H1 (cell line): ENCODE measurements around the gene BTBD1. TPM values are rescaled to one million over a fixed set of nuclear protein-coding genes. Genes with fewer than 3 reads are reported as not detected.

Experiments
- CTCF ChIA-PET: fragments of 300-600 bp; sonication (Branson Sonifier 250); formaldehyde crosslinking; loops from one replicate; lab custom pipeline; 2021; ENCODE audit not compliant: partially characterized antibody; lab: Charles Lee
- POLR2A ChIA-PET: fragments of 300-600 bp; sonication (Branson Sonifier 250); formaldehyde crosslinking; loops from one replicate; lab custom pipeline; 2021; ENCODE audit warnings: inconsistent platforms; ENCODE audit not compliant: partially characterized antibody; lab: Charles Lee
- DNase-seq, 2 experiments: peaks; one replicate each; pipeline versions ENCODE4 v3.0.0 to v3.0.0-alpha.2; 2010 to 2022; ENCODE audit warnings: low spot score in 2 of 2, low read depth in 1 of 2, mixed read lengths in 1 of 2
- FAIRE-seq: peaks from 2 replicates; lab custom pipeline; 2011; peaks lifted over from hg19 to GRCh38; lab: Jason Lieb, UNC
- H2AFZ ChIP-seq: 2 replicates; pipeline ENCODE4 v1.8.1; 2012; ENCODE audit warnings: low read length, inconsistent platforms
- H2AK5ac ChIP-seq: 2 replicates; pipeline ENCODE4 v1.6.1; 2013; ENCODE audit warnings: low read depth, low read length
- H2BK120ac ChIP-seq: replicated peaks from 2 replicates; pipeline ENCODE3; 2013; ENCODE audit warnings: low read depth, low read length, inconsistent platforms
- H2BK12ac ChIP-seq: 2 replicates; pipeline ENCODE4 v1.6.1; 2013; ENCODE audit warnings: low read depth, low read length
- H2BK15ac ChIP-seq: 2 replicates; pipeline ENCODE4 v1.6.1; 2013; ENCODE audit warnings: low read length
- H2BK20ac ChIP-seq: 2 replicates; pipeline ENCODE4 v1.6.1; 2013; ENCODE audit warnings: low read length
- H2BK5ac ChIP-seq: 2 replicates; pipeline ENCODE4 v1.6.1; 2013; ENCODE audit warnings: low read depth, low read length
- H3K14ac ChIP-seq: 2 replicates; pipeline ENCODE4 v1.6.1; 2013; ENCODE audit warnings: inconsistent platforms; ENCODE audit not compliant: insufficient read length
- H3K18ac ChIP-seq: 2 replicates; pipeline ENCODE4 v1.6.1; 2013; ENCODE audit warnings: low read length; ENCODE audit errors: extremely low read depth
- H3K23ac ChIP-seq: 2 replicates; pipeline ENCODE4 v1.6.1; 2013; ENCODE audit warnings: inconsistent platforms; ENCODE audit not compliant: insufficient read length
- H3K23me2 ChIP-seq: 2 replicates; pipeline ENCODE4 v1.6.1; 2013; ENCODE audit warnings: low read depth, low read length
- H3K27ac ChIP-seq: 2 replicates; pipeline ENCODE4 v1.6.1; 2011; ENCODE audit warnings: low read depth, low read length, inconsistent platforms
- H3K27me3 ChIP-seq, 4 experiments: replicated peaks in 1 of 4; 1 replicate in 1 of 4; 2 replicates in 3 of 4; pipeline versions ENCODE4 v1.6.1 to v1.8.1; 2011 to 2013; ENCODE audit warnings: low read length in 3 of 4, mild to moderate bottlenecking in 3 of 4, inconsistent platforms in 2 of 4, mixed read lengths in 2 of 4, moderate library complexity in 1 of 4; ENCODE audit not compliant: control insufficient read depth in 3 of 4, insufficient read depth in 3 of 4; ENCODE audit errors: extremely low read depth in 1 of 4
- H3K36me3 ChIP-seq, 4 experiments: 2 replicates each; pipeline versions ENCODE4 v1.6.1 to v1.8.1; 2011 to 2013; ENCODE audit warnings: mild to moderate bottlenecking in 4 of 4, low read length in 3 of 4, moderate library complexity in 2 of 4, control low read depth in 1 of 4, inconsistent platforms in 1 of 4; ENCODE audit not compliant: insufficient read depth in 4 of 4, control insufficient read depth in 2 of 4
- H3K4ac ChIP-seq: replicated peaks from 2 replicates; pipeline ENCODE3; 2013; ENCODE audit warnings: low read length, low read depth, mixed read lengths, inconsistent platforms; ENCODE audit not compliant: insufficient read length
- H3K4me1 ChIP-seq, 4 experiments: replicated peaks in 1 of 4; 1 replicate in 1 of 4; 2 replicates in 3 of 4; pipeline versions ENCODE4 v1.6.1 to v1.8.1; 2011 to 2013; ENCODE audit warnings: low read length in 3 of 4, inconsistent platforms in 2 of 4, mixed read lengths in 1 of 4; ENCODE audit not compliant: insufficient read depth in 4 of 4, control insufficient read depth in 3 of 4
- H3K4me2 ChIP-seq, 2 experiments: 2 replicates each; pipeline versions ENCODE4 v1.6.1 to v1.8.1; 2011 to 2013; ENCODE audit warnings: low read depth in 2 of 2, low read length in 2 of 2, control low read depth in 1 of 2, inconsistent platforms in 1 of 2, mild to moderate bottlenecking in 1 of 2; ENCODE audit not compliant: insufficient read depth in 1 of 2
- H3K4me3 ChIP-seq, 4 experiments: fragments of 200-600, 300-600 bp in 1 of 4; sonication (generic), shearing (Covaris generic), sonication (Bioruptor Twin) in 1 of 4; 2 replicates each; pipeline versions ENCODE4 v1.5.1 to v1.8.1; 2011 to 2016; ENCODE audit warnings: low read length in 4 of 4, low read depth in 3 of 4, control low read depth in 2 of 4, inconsistent platforms in 2 of 4, mild to moderate bottlenecking in 2 of 4, mixed read lengths in 1 of 4, moderate library complexity in 1 of 4; ENCODE audit not compliant: insufficient read depth in 2 of 4; ENCODE audit errors: extremely low read depth in 1 of 4
- H3K56ac ChIP-seq: replicated peaks from 2 replicates; pipeline ENCODE3; 2013; ENCODE audit warnings: low read depth, mild to moderate bottlenecking, mixed read lengths, low read length, inconsistent platforms; ENCODE audit not compliant: insufficient read length
- H3K79me1 ChIP-seq: 2 replicates; pipeline ENCODE4 v1.6.1; 2013; ENCODE audit warnings: low read depth, low read length, control low read depth
- H3K79me2 ChIP-seq, 2 experiments: 2 replicates each; pipeline versions ENCODE4 v1.6.1 to v1.8.1; 2012 to 2013; ENCODE audit warnings: low read length in 2 of 2, mild to moderate bottlenecking in 2 of 2, inconsistent platforms in 1 of 2; ENCODE audit not compliant: insufficient read depth in 2 of 2, control insufficient read depth in 1 of 2
- H3K9ac ChIP-seq, 4 experiments: replicated peaks in 1 of 4; 1 replicate in 1 of 4; 2 replicates in 3 of 4; pipeline versions ENCODE4 v1.6.1 to v1.8.1; 2011 to 2013; ENCODE audit warnings: low read depth in 3 of 4, low read length in 3 of 4, control low read depth in 2 of 4, mild to moderate bottlenecking in 2 of 4, moderate library complexity in 2 of 4, inconsistent platforms in 1 of 4; ENCODE audit errors: extremely low read depth in 1 of 4
- H3K9me3 ChIP-seq, 2 experiments: 2 replicates each; pipeline versions ENCODE4 v1.6.1 to v1.8.1; 2012 to 2013; ENCODE audit warnings: mild to moderate bottlenecking in 2 of 2, moderate library complexity in 2 of 2, control low read depth in 1 of 2, inconsistent platforms in 1 of 2, low read depth in 1 of 2, low read length in 1 of 2, mixed read lengths in 1 of 2; ENCODE audit not compliant: insufficient read depth in 2 of 2
- H4K20me1 ChIP-seq, 2 experiments: replicated peaks in 1 of 2; 2 replicates each; pipeline versions ENCODE3 to v1.8.1; 2011 to 2013; ENCODE audit warnings: inconsistent platforms in 2 of 2, low read length in 2 of 2, mild to moderate bottlenecking in 1 of 2; ENCODE audit not compliant: insufficient read depth in 2 of 2, control insufficient read depth in 1 of 2
- H4K5ac ChIP-seq: 2 replicates; pipeline ENCODE4 v1.6.1; 2013; ENCODE audit warnings: low read length, low read depth, mixed read lengths, inconsistent platforms; ENCODE audit not compliant: insufficient read length
- H4K8ac ChIP-seq: 2 replicates; pipeline ENCODE4 v1.8.0; 2013; ENCODE audit warnings: mild to moderate bottlenecking, moderate library complexity, low read length, inconsistent platforms; ENCODE audit not compliant: insufficient read depth; ENCODE audit errors: extremely low read depth
- H4K91ac ChIP-seq: replicated peaks from 2 replicates; pipeline ENCODE3; 2013; ENCODE audit warnings: low read length, mixed read lengths, inconsistent platforms; ENCODE audit not compliant: insufficient read length
- CREB1 ChIP-seq: IDR thresholded peaks from 2 replicates; pipeline ENCODE4 v1.6.1; 2012; ENCODE audit warnings: inconsistent platforms
- MAFK ChIP-seq: IDR thresholded peaks from 2 replicates; pipeline ENCODE4 v1.6.1; 2012; ENCODE audit warnings: low read depth, mild to moderate bottlenecking, improper control_type of control experiment, low read length
- RFX5 ChIP-seq: IDR thresholded peaks from 2 replicates; pipeline ENCODE4 v1.6.1; 2011; ENCODE audit warnings: low read depth, low read length, improper control_type of control experiment, borderline replicate concordance
- RXRA ChIP-seq: IDR thresholded peaks from 2 replicates; pipeline ENCODE4 v1.6.1; 2011; ENCODE audit warnings: low read depth, mild to moderate bottlenecking, low read length, moderate library complexity; ENCODE audit not compliant: insufficient read depth
- WGBS, 2 experiments: shearing (Covaris generic) in 1 of 2; methylation state at CpG; one replicate each; pipeline versions ENCODE4 v1.1.6 to v1.1.7; 2013 to 2015; ENCODE audit warnings: low lambda C conversion rate in 2 of 2, mixed read lengths in 2 of 2, inconsistent platforms in 1 of 2, low coverage in 1 of 2, missing lambda C conversion rate in 1 of 2; ENCODE audit not compliant: insufficient replicate concordance in 2 of 2, insufficient coverage in 1 of 2, insufficient read length in 1 of 2; ENCODE audit errors: extremely low coverage in 1 of 2, missing lambda C conversion rate in 1 of 2; 5-methylcytosine and 5-hydroxymethylcytosine counted together
- polyA plus RNA-seq, 7 experiments: library from polyadenylated mRNA; depleted of rRNA in 3 of 7; stranded (reverse) in 5 of 7; unstranded in 2 of 7; fragments of >200 nt in 5 of 7; fragments of 200-250 nt in 2 of 7; gene quantifications; 1 replicate in 5 of 7; 2 replicates in 1 of 7; 4 replicates in 1 of 7; pipeline versions ENCODE4 v1.2.1 to v1.2.3, GENCODE V29; 2011 to 2013; ENCODE audit warnings: missing spikeins in 2 of 7, mixed read lengths in 2 of 7
- total RNA-seq: library from RNA; stranded (reverse); fragmentation: NEBNext Ultra II Directional; extraction: Animal tissue kit (Norgen Biotek cat#: 25700); gene quantifications from 2 replicates; pipeline ENCODE4 v1.2.1, GENCODE V29; 2021
- TF ChIP-seq, protein P1 (sequence below): IDR thresholded peaks from 2 replicates; pipeline ENCODE4 v1.6.1; 2011; ENCODE audit warnings: low read depth, mild to moderate bottlenecking, low read length; ENCODE audit not compliant: insufficient read depth

BTBD1 gene
- total and polyA plus RNA-seq, 2 of the 8 experiments (the other 6 are each of a cell fraction or from before 2014, with no cell fraction given): 18.6 to 39.5 TPM

DNA sequence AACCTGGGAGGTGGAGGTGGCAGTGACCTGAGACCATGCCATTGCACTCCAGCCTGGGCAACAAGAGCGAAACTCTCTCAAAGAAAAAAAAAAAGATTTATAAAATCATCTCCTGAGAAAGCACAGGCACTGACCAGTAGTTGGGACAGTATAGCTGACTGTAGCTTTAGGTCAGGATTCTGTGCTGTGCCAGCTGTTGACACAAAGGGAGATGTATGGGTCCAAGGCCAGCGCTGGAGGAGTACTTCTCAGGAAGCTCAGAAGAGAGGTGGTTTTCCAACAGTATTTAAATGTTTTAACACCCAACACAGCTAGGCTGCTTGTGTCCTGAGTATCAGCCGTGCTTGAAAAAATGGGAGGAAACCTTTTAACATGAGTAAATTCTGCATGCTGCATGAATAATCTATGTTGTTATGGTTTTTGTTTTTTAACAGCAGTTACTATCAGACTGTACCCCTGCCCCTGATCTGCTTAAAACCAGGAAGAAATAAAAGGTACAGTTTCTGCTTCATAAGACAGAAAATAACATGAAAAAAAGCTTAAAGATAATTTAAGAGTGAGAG lies 74.5 kb downstream of the BTBD1 start:
- no peak overlapping the region for H2AFZ ChIP-seq
- H2BK20ac ChIP-seq: no peak overlapping the region
- peaks cover 0 to 2% of the 10 kb centered on the region in 2 experiments; a peak in 1 of 4 replicates for H3K79me2 ChIP-seq
- no peak overlapping the region for H3K23ac ChIP-seq
- H3K14ac ChIP-seq: no peak overlapping the region
- H2BK120ac ChIP-seq: no peak overlapping the region
- no peaks in the 10 kb centered on the region for H4K20me1 ChIP-seq
- no peak for FAIRE-seq
- no peak for DNase-seq
- no peak overlapping the region for H2BK15ac ChIP-seq
- H4K8ac ChIP-seq: no peak overlapping the region
- ChIA-PET POLR2A (interaction anchor here (0.6 to 0.8 kb wide), 2 partner anchors 19 to 58 kb away, joined by 3 read pairs; no protein-coding TSS in a partner anchor), CTCF (interaction anchor here (0.5 to 2.1 kb wide), 6 partner anchors 14 to 371 kb away, joined by 3 to 9 read pairs (median 4); partner anchors contain the start of gene C15orf40)
- no peak overlapping the region for H4K91ac ChIP-seq
- H3K56ac ChIP-seq: no peak overlapping the region
- no peaks in the 10 kb centered on the region for H3K4me1 ChIP-seq
- no peak overlapping the region for H2AK5ac ChIP-seq
- no peak overlapping the region for H3K4me2 ChIP-seq
- no peak overlapping the region for H3K4me3 ChIP-seq
- 95% methylated on average over 3 of the region's 3 CpGs; no CpG with 5 or more reads in 1 of the 2 experiments for WGBS, 2 experiments
- H3K23me2 ChIP-seq: no peaks in the 10 kb centered on the region
- no peak overlapping the region for H2BK12ac ChIP-seq
- no peak overlapping the region for H3K18ac ChIP-seq
- H3K79me1 ChIP-seq: no peaks in the 10 kb centered on the region
- H3K4ac ChIP-seq: no peak overlapping the region
- H3K9ac ChIP-seq: no peak overlapping the region
- TF ChIP-seq, protein P1, sequence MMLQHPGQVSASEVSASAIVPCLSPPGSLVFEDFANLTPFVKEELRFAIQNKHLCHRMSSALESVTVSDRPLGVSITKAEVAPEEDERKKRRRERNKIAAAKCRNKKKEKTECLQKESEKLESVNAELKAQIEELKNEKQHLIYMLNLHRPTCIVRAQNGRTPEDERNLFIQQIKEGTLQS: no peak
- no peak for TF ChIP-seq RXRA
- TF ChIP-seq MAFK: no peak
- TF ChIP-seq RFX5: no peak
- TF ChIP-seq CREB1: no peak
- no peaks in the 10 kb centered on the region for H3K27me3 ChIP-seq
- H2BK5ac ChIP-seq: no peak overlapping the region
- H3K27ac ChIP-seq: no peak overlapping the region
- H4K5ac ChIP-seq: no peak overlapping the region
- no peaks in the 10 kb centered on the region for H3K9me3 ChIP-seq
- peaks cover 0 to 18% (median 0%) of the 10 kb centered on the region in 4 experiments; a peak in 4 of 8 replicates for H3K36me3 ChIP-seq
